Neural cell (in vitro differentiated cells): ENCODE data around the gene COQ2.

Experiments used
- CTCF ChIP-seq: fragments of 450-650 bp; IDR thresholded peaks from 2 replicates; pipeline ENCODE4 v1.5.1; 2014; ENCODE audit warnings: antibody characterized with exemption, mild to moderate bottlenecking, moderate library complexity; ENCODE audit not compliant: poor library complexity, severe bottlenecking
- EZH2 ChIP-seq: fragments of 200-600, 300-800 bp; shearing (Covaris generic), sonication (generic); IDR thresholded peaks from 2 replicates; pipeline ENCODE4 v1.6.1; 2014; ENCODE audit warnings: antibody characterized with exemption, low read length, borderline replicate concordance, mild to moderate bottlenecking; ENCODE audit not compliant: insufficient read depth, poor library complexity, severe bottlenecking
- TAF1 ChIP-seq: IDR thresholded peaks from 2 replicates; pipeline ENCODE4 v1.6.1; 2012; ENCODE audit warnings: low read depth

- TF ChIP-seq CTCF (no peak), EZH2 (no peak), TAF1 (no peak)
Observed at GRCh38 chr4:83252782-83253405, 31.7 kb downstream of the COQ2 start.
